Stimulated activated CD8-positive, alpha-beta memory T cell treated with anti-CD3 and anti-CD28 coated beads, Interleukin-12 subunit alpha, Interleukin-12 subunit beta, amount 100 ng/mL, for 4 hours (primary cell): ENCODE data around the gene ETV3.
A peak's percentile ranks its signal among the peaks of the same experiment; 100 is the strongest.

Experiments
- DNase-seq: peaks from one replicate; pipeline ENCODE4 v3.0.0-alpha.2; 2020; ENCODE audit warnings: low read depth

ETV3 gene

DNA sequence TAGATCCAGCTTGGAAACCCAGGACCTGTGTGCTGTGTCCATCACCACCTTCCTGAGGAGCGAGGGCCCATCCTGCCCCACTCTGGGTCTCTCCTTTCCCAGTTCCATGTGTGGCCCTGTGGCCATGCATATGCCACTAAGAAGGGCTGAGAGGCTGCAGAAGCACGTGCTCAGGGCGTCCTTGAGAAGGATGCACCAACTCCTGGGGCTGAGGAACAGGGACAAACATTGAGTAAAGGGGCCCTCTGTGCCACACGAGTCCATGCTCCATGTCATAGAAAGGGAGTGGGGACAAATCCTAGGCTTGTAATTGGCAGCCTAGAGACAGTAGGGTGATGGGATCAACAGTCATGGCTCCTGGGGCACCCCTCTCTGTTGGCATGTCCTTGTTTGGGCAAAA, 47.0 kb downstream of the ETV3 start:
- no peak for DNase-seq

GRCh38 chr1:157090771-157091170, 47.4 kb downstream of the ETV3 start:
- no peak for DNase-seq

GRCh38 chr1:157090196-157090647, 48.0 kb downstream of the ETV3 start:
- DNase-seq: peak; percentile 57

GRCh38 chr1:157089789-157090188, 48.4 kb downstream of the ETV3 start:
- DNase-seq: no peak

DNA sequence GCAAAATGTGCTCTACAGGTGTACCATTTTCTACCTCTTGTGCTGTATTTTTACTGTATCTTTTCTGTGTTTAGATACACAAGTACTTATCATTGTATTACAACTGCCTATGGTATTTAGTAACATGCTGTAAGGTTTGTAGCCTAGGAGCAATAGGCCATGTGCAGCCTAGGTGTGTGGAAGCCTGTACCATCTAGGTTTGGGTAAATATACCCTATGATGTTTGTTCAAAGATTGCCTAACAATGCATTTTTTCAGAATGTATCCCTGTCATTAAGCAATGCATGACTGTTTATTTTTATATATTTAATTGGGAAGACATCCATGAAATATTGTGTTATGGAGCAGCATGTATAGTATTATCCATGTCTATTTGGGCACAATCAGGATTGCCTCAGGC, 49.6 kb downstream of the ETV3 start:
- no peak for DNase-seq

GRCh38 chr1:157087030-157087429, 51.2 kb downstream of the ETV3 start:
- no peak for DNase-seq

DNA sequence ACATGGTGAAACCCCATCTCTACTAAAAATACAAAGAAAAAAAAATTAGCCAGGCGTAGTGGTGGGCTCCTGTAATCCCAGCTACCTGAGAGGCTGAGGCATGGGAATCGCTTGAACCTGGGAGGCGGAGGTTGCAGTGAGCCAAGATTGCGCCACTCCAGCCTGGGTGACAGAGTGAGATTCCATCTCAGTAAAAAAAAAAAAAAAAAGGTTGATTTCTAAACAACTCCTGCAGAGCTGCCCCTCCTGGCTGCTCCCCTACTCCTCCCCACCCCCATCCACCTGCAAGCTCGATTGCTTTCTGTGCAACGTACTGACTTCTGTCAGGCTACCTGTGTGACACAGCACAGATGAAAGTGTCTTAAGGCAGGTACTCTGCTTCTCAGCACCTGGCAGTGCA, 51.9 kb downstream of the ETV3 start:
- no peak for DNase-seq

- no peak for DNase-seq
These were observed 52.8 kb downstream of the ETV3 start for GRCh38 chr1:157085421-157085820.

GRCh38 chr1:157084720-157085119, 53.5 kb downstream of the ETV3 start:
- DNase-seq: no peak

DNA sequence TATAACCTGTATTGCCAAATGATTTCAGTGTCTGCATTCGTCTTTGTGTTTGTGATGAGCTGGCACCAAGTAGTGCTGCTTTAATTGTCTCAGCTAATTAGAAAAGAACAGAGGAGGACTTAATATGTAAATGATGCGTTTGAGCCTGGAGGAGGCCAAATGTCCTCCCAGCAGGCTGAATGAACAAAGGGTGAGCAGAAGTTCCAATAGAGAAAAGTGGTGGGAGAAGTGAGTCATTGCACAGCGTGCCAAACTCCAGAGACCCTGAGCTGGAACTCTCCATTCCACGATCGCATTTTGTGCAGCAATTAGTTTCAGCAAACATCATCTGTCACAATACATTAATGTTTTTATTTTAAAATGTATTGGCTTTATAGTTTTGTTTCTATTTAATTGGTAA, 56.5 kb downstream of the ETV3 start:
- no peak for DNase-seq

DNA sequence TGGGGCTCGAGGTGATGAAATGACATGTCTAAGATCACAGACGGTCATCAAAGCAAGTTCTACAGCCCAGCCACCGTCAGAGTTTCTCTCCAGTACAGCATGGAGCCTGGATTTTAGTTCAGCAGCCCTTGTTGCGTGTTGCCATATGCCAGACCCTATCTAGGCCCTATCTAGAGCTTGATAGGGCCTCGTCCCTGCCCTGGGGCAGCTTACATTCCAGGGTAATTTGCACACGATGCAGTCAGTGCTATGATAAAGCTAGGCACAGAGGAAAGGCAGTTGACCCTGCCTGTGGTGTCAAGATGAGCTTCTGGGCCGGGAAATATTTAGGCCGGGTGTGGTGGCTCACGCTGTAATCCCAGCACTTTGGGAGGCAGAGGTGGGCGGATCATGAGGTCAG, 57.5 kb downstream of the ETV3 start:
- no peak for DNase-seq

GRCh38 chr1:157077394-157077793, 60.8 kb downstream of the ETV3 start:
- DNase-seq: no peak

GRCh38 chr1:157073944-157074685, 64.1 kb downstream of the ETV3 start:
- no peak for DNase-seq
